GM18867 (cell line): Measurements from ENCODE around the gene RSBN1.
A peak's percentile ranks its signal among the peaks of the same experiment; 100 is the strongest.
"Not testable (repeated sequence)": the region's sequence is repeated elsewhere in the genome, so short reads cannot be mapped to it uniquely, and the experiment has no call there.

ENCODE experiments used
- ATAC-seq: cut with Tn5 transposase; IDR thresholded peaks from one replicate; pipeline ENCODE4 v1.9.1; 2021; ENCODE audit warnings: mild to moderate bottlenecking, moderate library complexity; ENCODE audit not compliant: unreplicated experiment

RSBN1 gene

DNA sequence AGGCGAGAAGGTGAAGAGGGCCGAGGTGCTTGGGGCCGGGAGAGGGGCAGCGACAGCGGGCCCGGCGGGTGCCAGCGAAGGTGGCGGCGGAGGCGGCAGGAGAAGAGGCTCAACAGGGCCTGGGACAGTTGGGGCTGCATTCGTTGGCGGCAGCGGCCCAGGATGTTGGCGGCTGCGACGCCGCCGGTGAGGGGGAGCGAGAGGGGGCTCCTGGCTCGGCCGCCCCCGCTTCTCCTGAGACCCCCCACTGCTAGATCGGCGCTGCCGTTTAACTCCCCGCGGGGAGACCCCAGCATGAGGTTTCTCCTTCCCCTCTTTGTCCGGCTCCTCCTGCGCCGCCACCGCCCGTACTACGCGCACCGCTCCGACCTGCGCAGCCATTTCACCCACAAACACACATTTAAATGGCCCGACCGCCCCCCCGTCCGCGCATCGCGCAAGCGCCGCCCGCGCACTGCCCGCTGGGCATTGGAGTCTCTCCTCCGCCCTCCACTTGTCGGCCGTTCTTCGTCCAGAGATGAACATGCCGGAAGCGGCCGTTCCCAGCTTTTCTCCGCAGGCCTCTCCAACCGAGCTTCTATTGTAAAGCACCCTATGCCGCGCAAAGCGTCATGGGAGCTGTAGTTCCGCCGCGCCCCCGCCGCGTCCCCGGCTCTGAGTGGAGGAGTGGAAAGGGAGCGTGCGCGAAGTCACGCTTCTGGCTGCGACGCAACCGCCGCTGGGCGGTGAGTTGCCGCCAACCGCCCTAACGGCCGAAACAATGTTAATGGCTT lies at the start of gene RSBN1:
RSBN1 (minus strand) TSS at position 589 of the 773 bp plus-strand sequence; CDS start at position 525, 64 bp downstream.
- ATAC-seq = peak; percentile 89

DNA sequence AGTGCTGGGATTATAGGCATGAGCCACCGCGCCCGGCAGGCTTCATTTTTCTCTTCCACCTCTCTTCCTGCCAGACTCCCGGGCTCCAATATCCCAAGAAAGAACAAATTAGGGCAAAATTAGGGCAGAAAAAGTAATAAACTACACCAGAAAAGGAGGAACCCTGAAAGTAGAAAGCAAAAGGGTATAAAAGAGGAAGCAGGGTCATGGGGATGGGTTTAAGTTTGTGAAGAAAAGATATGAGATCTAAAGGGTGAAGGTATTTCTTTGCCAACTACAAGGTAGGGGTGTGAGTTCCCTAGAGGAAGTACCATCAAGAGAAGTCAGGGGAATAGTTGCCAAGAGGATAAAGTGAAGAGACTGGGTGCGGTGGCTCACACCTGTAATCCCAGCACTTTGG lies 49.4 kb upstream of the RSBN1 start:
- no peak for ATAC-seq

DNA sequence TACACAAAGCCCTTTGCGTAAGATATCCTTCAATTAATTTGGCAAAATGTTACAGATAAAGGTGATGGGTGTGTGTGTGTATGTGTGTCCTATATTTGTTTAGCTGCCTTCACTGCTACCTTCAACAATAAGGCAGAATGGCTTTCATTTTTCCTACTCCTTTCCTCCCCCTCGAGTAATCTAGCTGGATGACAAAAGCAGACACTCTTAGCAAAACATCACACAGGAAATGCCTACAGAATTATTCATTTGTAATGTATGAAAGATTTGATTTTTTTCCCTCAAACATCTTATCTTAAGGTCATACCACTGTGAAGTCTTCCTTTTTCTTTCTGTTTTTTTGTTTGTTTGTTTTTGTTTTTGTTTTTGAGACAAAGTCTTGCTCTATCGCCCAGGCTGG lies 48.6 kb upstream of the RSBN1 start:
- ATAC-seq = no peak

DNA sequence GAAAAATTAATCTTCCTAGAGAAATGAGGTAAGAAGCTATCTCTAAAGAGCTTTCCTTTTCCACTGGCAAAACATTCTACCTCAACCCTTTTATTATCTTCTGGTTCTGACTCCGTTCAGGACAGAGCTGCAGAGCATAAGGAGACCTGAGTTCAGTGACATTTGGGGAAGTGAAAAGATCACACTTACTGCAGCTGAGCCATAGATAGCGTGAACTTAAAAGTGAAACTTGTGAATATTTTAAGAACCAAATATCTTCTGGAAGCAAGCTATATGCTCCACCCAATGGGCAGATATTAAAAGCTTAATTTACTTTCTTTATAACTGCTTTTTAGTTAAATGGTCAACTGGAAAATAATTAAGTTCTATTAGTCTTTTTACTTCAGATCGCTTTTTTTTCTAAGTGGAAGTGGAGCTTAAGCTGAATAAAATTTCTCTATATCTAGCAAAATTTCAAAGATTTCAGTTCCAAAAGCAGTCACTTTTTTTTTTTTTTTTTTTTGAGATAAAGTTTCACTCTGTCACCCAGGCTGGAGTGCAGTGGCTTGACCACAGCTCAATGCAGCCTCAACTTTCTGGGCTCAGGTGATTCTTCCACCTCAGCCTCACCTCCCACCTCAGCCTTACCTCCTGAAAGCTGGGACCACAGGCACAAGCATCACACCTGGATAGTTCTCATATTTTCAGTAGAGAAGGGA lies 47.4 kb upstream of the RSBN1 start:
- peak; percentile 85 for ATAC-seq

DNA sequence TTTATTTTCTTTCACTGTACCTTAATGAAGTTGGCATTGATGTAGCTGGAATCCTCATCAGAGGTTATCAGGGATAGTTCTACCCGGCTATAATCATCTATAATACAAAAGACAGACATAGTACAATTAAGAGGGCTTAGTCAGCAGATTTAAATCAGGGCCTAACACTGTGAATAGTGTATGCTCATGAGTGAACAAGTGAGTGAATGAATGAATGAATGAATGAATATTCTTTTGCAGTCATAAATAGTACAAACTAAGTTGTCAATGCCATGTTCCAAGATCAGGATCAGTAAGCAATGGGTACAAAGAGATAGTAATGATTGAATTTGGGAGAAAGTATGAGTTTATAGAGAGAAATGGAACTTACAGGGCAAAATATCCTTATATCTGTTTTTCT lies 46.7 kb upstream of the RSBN1 start:
- no peak for ATAC-seq

DNA sequence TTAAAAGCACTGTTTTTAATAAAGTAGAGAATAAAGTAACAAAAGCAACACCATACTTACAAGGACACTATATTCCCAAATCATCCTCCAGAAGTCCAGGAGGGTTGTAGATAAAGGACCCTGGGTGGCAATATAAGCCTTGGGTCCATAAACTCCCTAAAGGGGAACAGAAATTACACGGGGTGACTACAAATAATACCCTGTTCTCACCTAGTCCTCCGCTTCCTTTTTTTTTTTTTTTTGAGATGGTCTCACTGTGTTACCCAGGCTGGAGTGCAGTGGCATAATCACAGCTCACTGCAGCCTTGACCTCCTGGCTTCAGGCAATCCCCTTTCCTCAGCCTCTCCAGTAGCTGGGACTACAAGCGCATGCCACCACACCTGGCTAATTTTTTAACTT lies 46.1 kb upstream of the RSBN1 start:
- peak; percentile 49 for ATAC-seq

DNA sequence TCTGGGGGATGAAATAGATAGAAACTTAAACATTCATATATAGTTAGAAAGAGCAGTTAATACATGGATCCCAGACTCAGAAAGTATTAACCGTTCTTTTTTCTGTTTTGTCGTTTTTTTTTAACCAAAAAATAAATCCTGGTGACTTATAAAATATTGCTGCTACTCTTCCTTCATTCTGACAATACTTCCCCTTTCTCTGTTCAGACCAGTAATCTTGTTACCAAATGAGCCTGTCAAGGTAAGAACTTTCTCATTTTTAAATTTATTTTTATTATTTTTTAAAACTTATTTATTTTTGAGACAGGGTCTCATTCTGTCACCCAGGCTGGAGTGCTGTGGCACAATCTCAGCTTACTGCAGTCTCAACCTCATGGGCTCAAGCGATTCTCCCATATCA lies 45.5 kb upstream of the RSBN1 start:
- no peak for ATAC-seq

DNA sequence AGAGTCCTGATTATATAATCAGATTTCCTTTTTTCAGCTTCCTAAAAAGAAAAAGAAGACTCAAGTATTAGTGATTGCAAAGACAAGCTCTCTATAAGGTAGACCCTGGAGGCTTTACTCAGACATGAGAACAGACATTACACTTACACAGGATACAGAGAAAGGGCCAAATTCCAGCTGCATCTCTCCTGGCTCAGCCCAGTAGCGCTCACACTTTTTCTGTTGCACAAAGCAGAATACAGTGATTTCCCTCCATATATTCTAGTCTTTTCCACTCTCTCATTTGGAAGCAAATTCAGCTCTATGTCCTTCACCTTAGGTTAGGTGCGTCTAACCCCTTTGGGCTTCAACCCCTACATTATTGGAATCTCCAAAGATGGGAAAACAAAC lies 44.1 kb upstream of the RSBN1 start:
- no peak for ATAC-seq

DNA sequence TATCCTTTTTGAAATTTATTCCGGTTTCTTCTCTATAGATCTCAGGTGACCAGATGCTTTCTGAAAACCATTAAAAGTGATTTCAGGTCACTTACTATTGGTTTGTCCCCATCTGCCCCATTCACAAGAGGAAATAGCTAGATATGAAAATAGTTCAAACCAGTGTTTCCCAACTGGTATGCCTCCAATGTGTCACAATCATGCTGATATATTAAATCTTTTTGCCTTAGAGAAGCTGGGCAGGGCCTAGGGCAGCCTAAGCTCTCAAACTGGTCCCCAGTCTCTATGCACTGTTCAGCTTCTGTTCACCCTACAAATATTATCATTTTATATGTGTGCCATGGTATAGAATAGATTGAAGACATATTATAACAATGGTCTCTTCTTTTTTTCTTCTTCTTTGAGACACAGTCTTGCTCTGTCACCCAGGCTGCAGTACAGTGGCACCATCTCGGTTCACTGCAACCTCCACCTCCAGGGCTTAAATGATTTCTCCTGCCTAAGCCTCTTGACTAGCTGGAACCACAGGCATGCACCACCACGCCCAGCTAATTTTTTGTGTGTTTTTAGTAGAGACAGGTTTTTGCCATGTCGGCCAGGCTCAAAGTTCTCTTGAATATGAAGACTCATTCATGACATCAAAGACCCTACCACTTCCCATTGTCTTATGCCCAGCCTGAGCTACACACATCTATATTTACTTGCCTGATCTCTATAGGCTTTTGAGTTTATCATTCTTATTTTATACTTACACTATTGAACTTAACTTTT lies 43.5 kb upstream of the RSBN1 start:
- no peak for ATAC-seq

DNA sequence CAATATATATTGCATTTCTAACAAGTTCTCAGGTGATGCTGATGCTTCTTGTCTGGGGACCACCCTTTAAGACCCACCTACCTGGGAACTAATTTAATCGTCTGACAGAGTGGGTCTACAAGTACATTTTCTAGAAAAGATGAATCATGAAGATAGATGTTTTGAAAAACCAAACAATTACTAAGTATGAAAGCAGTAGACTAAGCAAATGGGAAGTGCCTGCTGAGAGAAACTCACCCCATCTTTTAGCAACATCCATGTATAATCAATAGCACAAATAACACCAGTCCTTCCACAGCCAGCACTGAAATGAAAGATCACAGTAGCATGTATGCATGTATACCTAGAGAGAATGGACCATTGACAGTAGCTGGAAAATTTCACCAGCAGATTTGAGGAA lies 42.0 kb upstream of the RSBN1 start:
- ATAC-seq = no peak

DNA sequence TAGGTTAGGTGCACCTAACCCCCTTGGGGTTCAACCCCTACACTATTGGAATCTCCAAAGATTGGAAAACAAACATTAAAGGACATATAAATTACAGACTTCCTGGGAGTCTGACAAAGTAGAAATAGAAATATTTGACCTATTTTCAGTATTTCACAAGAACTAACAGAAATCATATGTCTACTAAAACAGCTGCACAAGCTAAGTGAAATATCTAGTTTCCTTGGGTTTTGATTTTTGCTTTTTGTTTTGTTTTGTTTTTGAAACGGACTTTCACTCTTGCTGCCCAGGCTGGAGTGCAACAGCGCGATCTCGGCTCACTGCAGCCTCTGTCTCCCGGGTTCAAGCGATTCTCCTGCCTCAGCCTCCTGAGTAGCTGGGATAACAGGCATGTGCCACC lies 40.4 kb upstream of the RSBN1 start:
- not testable (repeated sequence) for ATAC-seq

DNA sequence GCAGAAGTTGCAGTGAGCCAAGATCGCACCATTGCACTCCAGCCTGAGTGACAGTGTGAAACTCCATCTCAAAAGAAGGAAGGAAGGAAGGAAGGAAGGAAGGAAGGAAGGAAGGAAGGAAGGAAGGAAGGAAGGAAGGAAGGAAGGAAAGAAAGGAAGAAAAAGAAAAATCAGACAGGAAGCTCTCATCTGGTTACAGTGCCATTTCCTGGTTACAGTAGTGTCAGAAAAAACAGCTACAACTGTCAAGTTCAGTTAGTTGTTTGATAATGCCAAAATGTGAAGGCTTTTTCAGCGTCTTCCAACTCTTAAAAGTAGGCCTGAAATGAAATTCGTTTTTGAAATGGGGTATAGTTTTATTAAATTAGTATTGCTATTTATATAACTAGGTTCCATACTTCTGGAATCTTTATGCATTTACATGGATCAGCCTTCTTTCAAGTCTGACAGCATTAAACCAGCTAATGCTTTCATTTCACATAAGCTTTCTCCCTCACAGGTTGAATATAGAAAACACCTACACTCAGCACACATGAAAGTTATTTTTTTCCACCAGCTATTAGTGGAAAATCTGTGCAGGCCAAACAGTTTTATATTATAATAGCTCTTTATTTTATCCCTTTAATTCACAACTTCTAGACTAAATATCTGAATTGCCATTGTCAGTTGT lies 38.0 kb upstream of the RSBN1 start:
- ATAC-seq = no peak

DNA sequence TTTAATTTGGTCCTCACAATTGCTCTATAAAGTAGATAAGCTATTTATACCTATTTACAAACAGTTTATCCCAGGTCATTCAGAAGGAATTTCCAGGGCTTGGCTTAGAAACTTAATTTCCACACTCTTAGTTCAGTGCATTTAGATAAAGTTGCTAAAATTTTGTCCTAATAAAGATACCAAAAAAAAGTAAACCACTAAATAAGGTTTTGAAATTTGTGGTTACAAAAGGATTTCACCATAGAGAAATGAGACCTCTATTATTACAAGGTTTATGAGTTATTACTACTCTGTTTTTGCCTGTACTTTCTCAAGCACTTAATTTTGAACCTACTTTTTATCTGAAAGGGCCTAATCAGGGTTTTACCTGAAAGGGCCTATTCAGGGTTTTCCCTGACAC lies 36.8 kb upstream of the RSBN1 start:
- no peak for ATAC-seq

DNA sequence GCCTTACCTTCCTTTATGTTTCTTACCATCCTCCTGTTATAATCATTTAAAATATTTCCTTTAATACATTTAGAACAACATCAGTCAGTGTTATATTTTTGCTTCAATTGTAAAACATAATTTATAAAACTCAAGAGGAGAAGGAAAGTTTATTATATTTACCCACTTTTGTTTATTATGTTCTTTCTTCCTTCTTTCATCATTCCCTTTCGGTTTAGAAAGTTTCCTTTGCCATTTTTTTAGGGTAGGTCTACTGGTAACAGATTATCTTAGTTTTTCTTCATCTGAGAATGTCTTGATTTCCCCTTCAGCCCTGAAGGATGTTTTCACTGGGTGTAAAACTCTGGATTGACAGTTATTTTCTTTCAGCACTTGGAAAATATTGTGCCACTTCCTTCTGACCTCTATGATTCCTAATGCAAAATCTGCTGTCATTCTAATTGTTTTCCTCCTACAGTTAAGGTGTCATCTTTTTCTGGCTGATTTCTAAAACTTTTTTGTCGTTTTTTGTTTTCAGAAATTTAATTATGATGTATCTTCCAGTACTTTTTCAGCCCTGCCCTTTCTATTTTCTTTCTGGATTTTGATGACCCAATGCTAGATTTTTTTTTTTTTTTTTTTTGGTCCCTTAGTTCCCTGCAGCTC lies 34.2 kb upstream of the RSBN1 start:
- no peak for ATAC-seq

DNA sequence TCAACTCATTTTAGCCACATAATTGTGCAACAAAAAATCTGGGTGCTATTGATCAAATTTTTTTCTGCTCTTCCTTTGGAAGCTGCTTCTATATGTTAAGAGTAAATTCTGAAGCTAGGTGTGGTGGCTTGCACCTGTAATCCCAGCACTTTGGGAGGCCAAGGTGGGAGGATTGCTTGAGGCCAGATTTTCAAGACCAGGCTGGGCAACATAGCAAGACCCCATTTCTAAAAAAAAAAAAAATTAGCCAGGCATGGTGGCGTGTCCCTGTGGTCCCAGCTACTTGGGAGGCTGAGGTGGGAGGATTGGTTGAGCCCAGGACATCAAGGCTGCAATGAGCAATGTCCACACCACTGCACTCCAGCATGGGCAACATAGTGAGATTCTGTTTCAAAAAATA lies 24.3 kb upstream of the RSBN1 start:
- ATAC-seq = no peak

DNA sequence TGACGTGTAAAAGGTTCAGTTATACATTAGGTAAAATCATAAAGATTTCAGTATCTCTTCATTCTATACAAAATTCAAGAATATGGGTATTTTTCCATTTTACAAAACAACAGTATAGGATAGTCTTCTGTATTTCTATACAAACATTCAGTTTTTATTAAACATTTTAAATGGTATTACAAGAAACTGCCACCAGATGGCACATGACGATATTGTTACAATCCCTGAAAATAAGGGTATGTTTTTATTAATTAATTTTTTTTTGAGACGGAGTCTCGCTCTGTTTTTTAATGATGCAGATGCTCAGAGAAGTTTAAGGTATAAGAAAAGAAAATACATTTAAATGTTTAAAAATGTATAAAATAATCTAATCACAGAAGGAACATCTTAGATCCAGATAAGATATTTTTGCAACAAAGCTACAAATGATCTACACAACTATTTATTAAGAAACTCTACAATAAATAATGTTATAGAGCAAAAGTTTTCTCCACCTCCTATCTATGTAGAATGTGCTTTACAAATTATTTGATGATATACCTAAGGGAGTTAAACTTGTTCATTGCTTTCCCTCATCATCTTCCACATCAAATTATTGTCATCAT lies 23.5 kb upstream of the RSBN1 start:
- ATAC-seq = no peak

DNA sequence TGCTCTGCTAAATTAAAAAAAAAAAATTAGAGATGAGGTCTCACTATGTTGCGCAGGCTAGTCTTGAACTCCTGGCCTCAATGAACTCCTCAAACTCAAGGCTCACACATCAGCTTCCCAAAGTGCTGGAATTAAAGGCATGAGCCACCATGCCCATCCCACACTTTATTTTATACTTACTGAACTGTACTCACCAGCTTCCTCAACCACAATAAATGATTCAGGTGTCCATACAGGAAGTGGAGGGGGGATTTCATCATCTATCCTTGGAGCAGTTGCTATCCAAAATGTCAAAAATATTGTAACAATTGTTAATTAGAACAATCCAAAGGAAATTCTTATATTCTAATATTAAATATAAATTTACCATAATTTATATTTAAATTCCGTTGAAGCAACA lies 22.4 kb upstream of the RSBN1 start:
- no peak for ATAC-seq

DNA sequence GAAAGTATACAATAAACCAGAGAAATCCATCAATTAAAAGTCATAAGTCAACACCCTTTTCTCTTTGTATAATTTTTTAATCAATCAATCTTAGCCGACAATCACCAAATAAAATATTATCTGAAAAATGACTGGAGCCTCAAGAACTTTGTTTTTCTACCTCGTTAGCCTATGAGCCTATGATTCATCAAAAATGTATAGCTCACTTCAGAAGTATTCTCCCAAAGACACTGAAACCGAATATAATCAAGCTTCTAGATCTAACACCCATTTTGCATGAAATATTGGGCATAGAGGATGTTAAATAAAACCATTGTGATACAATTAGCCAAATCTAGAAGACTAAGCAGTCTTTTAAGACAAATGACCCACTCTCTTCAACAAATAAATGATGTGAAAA lies 17.8 kb upstream of the RSBN1 start:
- no peak for ATAC-seq

DNA sequence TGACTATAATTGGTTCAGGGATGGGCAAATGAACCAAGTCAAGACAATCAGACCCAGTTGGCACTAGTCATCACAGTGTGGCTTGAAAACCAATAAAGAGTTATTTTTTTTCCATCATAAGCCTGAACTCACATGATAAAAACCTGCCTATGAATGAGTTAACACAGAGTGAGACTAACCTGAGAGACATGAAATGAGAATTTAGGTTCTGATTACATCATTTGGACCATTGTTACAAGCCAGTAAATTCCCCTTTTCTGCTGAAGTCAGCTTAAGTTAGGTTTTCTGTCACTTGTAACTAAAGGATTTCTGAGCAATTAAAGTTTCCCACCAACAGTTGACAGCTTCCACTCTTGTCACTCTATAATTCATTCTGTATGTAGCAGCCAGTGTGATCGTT lies 9.6 kb upstream of the RSBN1 start:
- ATAC-seq = no peak

DNA sequence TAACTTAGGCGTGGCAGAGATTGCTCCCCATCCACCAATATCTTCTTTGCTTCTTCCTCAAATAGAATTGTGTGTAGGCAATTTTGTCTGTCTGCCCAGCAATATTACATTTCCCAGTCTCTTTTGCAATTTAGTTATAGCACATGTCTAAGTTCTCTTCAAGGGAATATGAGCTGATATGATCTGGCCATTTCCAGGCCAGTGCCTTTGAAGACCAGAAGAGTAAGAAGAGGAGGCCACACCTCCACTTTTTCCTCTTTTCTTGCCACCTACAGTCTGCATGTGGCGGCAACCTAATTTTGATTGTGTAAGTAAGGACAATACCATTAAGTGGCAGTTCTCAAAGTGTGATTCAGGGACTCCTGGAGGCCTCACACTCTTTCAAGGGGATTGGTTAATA lies 6.3 kb upstream of the RSBN1 start:
- no peak for ATAC-seq
